Mesothelial cell of epicardium (in vitro differentiated cells): ENCODE measurements around the gene HCLS1. TPM values are rescaled to one million over a fixed set of nuclear protein-coding genes. Genes with fewer than 3 reads are reported as not detected.

ENCODE experiments used
- DNase-seq, 2 experiments: peaks; one replicate each; pipeline ENCODE4 v3.0.0; 2021; ENCODE audit warnings: low spot score in 2 of 2; ENCODE audit not compliant: unreplicated experiment in 2 of 2
- H3K27ac Mint-ChIP-seq: 2 replicates; pipeline ENCODE4 v1.8.0; 2021; ENCODE audit warnings: mixed read lengths
- H3K27me3 Mint-ChIP-seq: 2 replicates; pipeline ENCODE4 v1.8.0; 2021; ENCODE audit warnings: low read depth, mixed read lengths
- H3K36me3 Mint-ChIP-seq: 2 replicates; pipeline ENCODE4 v1.8.0; 2021; ENCODE audit warnings: mixed read lengths
- H3K4me1 Mint-ChIP-seq: 2 replicates; pipeline ENCODE4 v1.8.0; 2021; ENCODE audit warnings: mixed read lengths
- H3K4me3 Mint-ChIP-seq: 2 replicates; pipeline ENCODE4 v1.8.0; 2021; ENCODE audit warnings: mild to moderate bottlenecking, moderate library complexity, mixed read lengths
- H3K9me3 Mint-ChIP-seq: 2 replicates; pipeline ENCODE4 v1.8.0; 2021; ENCODE audit warnings: mixed read lengths
- CTCF ChIP-seq: fragments of 200-600 bp; sonication (generic); IDR thresholded peaks from one replicate; pipeline ENCODE4 v1.5.0; 2021; ENCODE audit warnings: antibody characterized with exemption; ENCODE audit not compliant: unreplicated experiment
- total RNA-seq: library from RNA; stranded (reverse); gene quantifications from 3 replicates; pipeline ENCODE4 v1.2.1, GENCODE V29; 2021

The HCLS1 gene
- total RNA-seq, 1 donor from 2014 or later = 3.2 TPM

GRCh38 chr3:121642601-121643314 is 17.9 kb downstream of the HCLS1 start:
- no peak overlapping the region for H3K27ac Mint-ChIP-seq
- TF ChIP-seq CTCF = no peak
- no peak for DNase-seq
- H3K4me3 Mint-ChIP-seq = no peak overlapping the region
- H3K9me3 Mint-ChIP-seq = no peaks in the 10 kb centered on the region
- no peaks in the 10 kb centered on the region for H3K36me3 Mint-ChIP-seq
- H3K27me3 Mint-ChIP-seq = no peaks in the 10 kb centered on the region
- H3K4me1 Mint-ChIP-seq = no peaks in the 10 kb centered on the region

GRCh38 chr3:121641127-121641526 is 19.6 kb downstream of the HCLS1 start:
- no peak overlapping the region for H3K4me3 Mint-ChIP-seq
- H3K27ac Mint-ChIP-seq = no peak overlapping the region
- no peak for TF ChIP-seq CTCF
- peaks cover 3% of the 10 kb centered on the region for H3K27me3 Mint-ChIP-seq
- H3K9me3 Mint-ChIP-seq = no peaks in the 10 kb centered on the region
- H3K4me1 Mint-ChIP-seq = no peaks in the 10 kb centered on the region
- no peak for DNase-seq
- no peaks in the 10 kb centered on the region for H3K36me3 Mint-ChIP-seq

- Mint-ChIP-seq H3K4me3 (no peak overlapping the region), H3K27me3 (peaks cover 10% of the 10 kb centered on the region), H3K4me1 (no peaks in the 10 kb centered on the region), H3K9me3 (no peaks in the 10 kb centered on the region), H3K36me3 (no peaks in the 10 kb centered on the region), H3K27ac (no peak overlapping the region)
- TF ChIP-seq CTCF = no peak
- no peak for DNase-seq
Observed at GRCh38 chr3:121637922-121638321, 22.8 kb downstream of the HCLS1 start.

GRCh38 chr3:121630355-121630754 is 30.3 kb downstream of the HCLS1 start:
- Mint-ChIP-seq H3K27ac (no peak overlapping the region), H3K4me3 (no peak overlapping the region), H3K27me3 (peaks cover 2% of the 10 kb centered on the region), H3K9me3 (no peaks in the 10 kb centered on the region), H3K4me1 (no peaks in the 10 kb centered on the region), H3K36me3 (no peaks in the 10 kb centered on the region)
- no peak for TF ChIP-seq CTCF
- no peak for DNase-seq

- no peaks in the 10 kb centered on the region for H3K4me1 Mint-ChIP-seq
- H3K36me3 Mint-ChIP-seq = no peaks in the 10 kb centered on the region
Observed at GRCh38 chr3:121629601-121630000, 31.1 kb downstream of the HCLS1 start.

More at GRCh38 chr3:121629601-121630000, 31.1 kb downstream of the HCLS1 start:
- DNase-seq = no peak
- no peaks in the 10 kb centered on the region for H3K27me3 Mint-ChIP-seq
- no peak for TF ChIP-seq CTCF
- no peak overlapping the region for H3K27ac Mint-ChIP-seq
- H3K9me3 Mint-ChIP-seq = no peaks in the 10 kb centered on the region
- H3K4me3 Mint-ChIP-seq = no peak overlapping the region
